Activated CD4-positive, alpha-beta memory T cell treated with anti-CD3 and anti-CD28 coated beads for 36 hours (primary cell): Measurements from ENCODE around the gene TNNI3. TPM values are rescaled to one million over a fixed set of nuclear protein-coding genes. Genes with fewer than 3 reads are reported as not detected.
"Not testable (repeated sequence)": the region's sequence is repeated elsewhere in the genome, so short reads cannot be mapped to it uniquely, and the experiment has no call there.

Source experiments
- CTCF ChIA-PET: fragments of 350-600 bp; sonication (Branson Sonifier 250); formaldehyde crosslinking; loops from one replicate; lab custom pipeline; 2021; ENCODE audit warnings: antibody characterized with exemption, inconsistent platforms; lab: Charles Lee
- POLR2A ChIA-PET: fragments of 350-600 bp; sonication (Branson Sonifier 250); formaldehyde crosslinking; loops from one replicate; lab custom pipeline; 2021; ENCODE audit warnings: antibody characterized with exemption; lab: Charles Lee
- DNase-seq: peaks from one replicate; pipeline ENCODE4 v3.0.0-alpha.2; 2020
- H3K27ac Mint-ChIP-seq: one replicate; pipeline ENCODE4 v1.8.0; 2021; ENCODE audit warnings: mixed read lengths
- H3K27me3 Mint-ChIP-seq: one replicate; pipeline ENCODE4 v1.8.0; 2021; ENCODE audit warnings: mixed read lengths
- H3K36me3 Mint-ChIP-seq: one replicate; pipeline ENCODE4 v1.8.0; 2021; ENCODE audit warnings: mixed read lengths
- H3K4me1 Mint-ChIP-seq: one replicate; pipeline ENCODE4 v1.8.0; 2021; ENCODE audit warnings: low read depth, mixed read lengths
- H3K4me3 Mint-ChIP-seq: one replicate; pipeline ENCODE4 v1.8.0; 2021; ENCODE audit warnings: mild to moderate bottlenecking, mixed read lengths
- H3K9me3 Mint-ChIP-seq: one replicate; pipeline ENCODE4 v1.8.0; 2021; ENCODE audit warnings: mixed read lengths
- intact Hi-C: fragments of 100-400 bp; cut with micrococcal nuclease; formaldehyde crosslinking; loops from one replicate; pipeline ENCODE4 v1.15.1; 2023
- total RNA-seq, 2 experiments: library from RNA; stranded (reverse); gene quantifications; one replicate each; pipeline ENCODE4 v1.2.3, GENCODE V29; 2021

Gene TNNI3
- total RNA-seq, 2 experiments from 2014 or later = not detected

- no peaks in the 10 kb centered on the region for H3K36me3 Mint-ChIP-seq
- intact Hi-C loops = loop anchor here (10.0 kb wide), 1 partner anchor 75 kb away; the partner anchor contains the start of gene PPP6R1
- H3K4me1 Mint-ChIP-seq = peaks cover 16% of the 10 kb centered on the region
- peaks cover 55% of the 10 kb centered on the region for H3K27me3 Mint-ChIP-seq
- CTCF ChIA-PET = interaction anchor here (0.7 to 1.1 kb wide), 2 partner anchors 19 to 324 kb away, joined by 4 to 5 read pairs; no protein-coding TSS in a partner anchor
- H3K27ac Mint-ChIP-seq = no peak within 1 kb of the TSS
- POLR2A ChIA-PET = no interaction called here
- DNase-seq = peak; percentile 74
- no peaks in the 10 kb centered on the region for H3K9me3 Mint-ChIP-seq
- peak within 1 kb of the TSS; percentile 51 for H3K4me3 Mint-ChIP-seq
Measured at GRCh38 chr19:55179606-55180484, 22.3 kb upstream of the TNNI3 start, which contains the start of gene SYT5. Gene SYT5 (minus strand): TSS chr19:55180289. CDS start chr19:55179041, 1,248 bp downstream.

- DNase-seq = peak; percentile 92
- Mint-ChIP-seq H3K27me3 (peaks cover 59% of the 10 kb centered on the region), H3K9me3 (no peaks in the 10 kb centered on the region), H3K4me1 (peaks cover 18% of the 10 kb centered on the region), H3K36me3 (no peaks in the 10 kb centered on the region), H3K4me3 (peak overlapping the region; percentile 51), H3K27ac (no peak overlapping the region)
- intact Hi-C loops = loop anchor here (10.0 kb wide), 1 partner anchor 76 kb away; the partner anchor contains the start of gene PPP6R1
- ChIA-PET POLR2A (no interaction called here), CTCF (interaction anchor here (0.9 kb wide), 1 partner anchor 289 kb away, joined by 3 read pairs; no protein-coding TSS in a partner anchor)
Measured at GRCh38 chr19:55178781-55179599, 21.5 kb upstream of the TNNI3 start.

DNA sequence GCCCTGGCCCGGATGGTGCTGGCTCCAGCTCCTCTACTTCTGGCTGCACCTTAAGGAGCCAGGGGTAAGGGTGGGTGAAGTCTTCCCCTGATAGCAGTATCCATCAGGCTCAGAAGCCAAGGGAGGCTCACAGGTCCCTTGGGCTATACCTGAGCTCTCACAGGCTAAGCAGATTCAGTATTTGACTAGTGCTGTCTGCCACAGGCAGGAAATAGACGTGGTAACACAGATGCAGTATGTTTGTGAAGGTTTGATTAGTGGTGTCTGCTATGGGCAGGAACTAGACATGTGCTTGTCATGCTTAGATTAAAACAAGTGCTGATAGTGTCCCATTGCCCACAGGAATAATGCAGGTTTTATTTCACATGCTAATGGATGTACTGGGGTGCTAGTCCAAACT, 18.5 kb upstream of the TNNI3 start:
- intact Hi-C loops = loop anchor here (10.0 kb wide), 1 partner anchor 79 kb away; the partner anchor contains the start of gene PPP6R1
- Mint-ChIP-seq H3K27me3 (peaks cover 65% of the 10 kb centered on the region), H3K4me1 (peaks cover 21% of the 10 kb centered on the region), H3K4me3 (no peak overlapping the region), H3K36me3 (no peaks in the 10 kb centered on the region), H3K9me3 (no peaks in the 10 kb centered on the region), H3K27ac (no peak overlapping the region)
- DNase-seq = no peak
- CTCF ChIA-PET = interaction anchor here (3.2 kb wide), 1 partner anchor 16 kb away, joined by 17 read pairs; no protein-coding TSS in a partner anchor
- POLR2A ChIA-PET = no interaction called here

GRCh38 chr19:55175117-55175867, 17.8 kb upstream of the TNNI3 start:
- DNase-seq = no peak
- no peaks in the 10 kb centered on the region for H3K36me3 Mint-ChIP-seq
- peaks cover 62% of the 10 kb centered on the region for H3K27me3 Mint-ChIP-seq
- H3K27ac Mint-ChIP-seq = no peak overlapping the region
- no peak overlapping the region for H3K4me3 Mint-ChIP-seq
- H3K4me1 Mint-ChIP-seq = peaks cover 16% of the 10 kb centered on the region
- intact Hi-C loops = loop anchor here (10.0 kb wide), 1 partner anchor 80 kb away; the partner anchor contains the start of gene PPP6R1
- CTCF ChIA-PET = interaction anchor here (1.1 to 3.2 kb wide), 3 partner anchors 10 to 87 kb away, joined by 3 to 17 read pairs (median 9); no protein-coding TSS in a partner anchor
- no peaks in the 10 kb centered on the region for H3K9me3 Mint-ChIP-seq
- POLR2A ChIA-PET = no interaction called here

DNA sequence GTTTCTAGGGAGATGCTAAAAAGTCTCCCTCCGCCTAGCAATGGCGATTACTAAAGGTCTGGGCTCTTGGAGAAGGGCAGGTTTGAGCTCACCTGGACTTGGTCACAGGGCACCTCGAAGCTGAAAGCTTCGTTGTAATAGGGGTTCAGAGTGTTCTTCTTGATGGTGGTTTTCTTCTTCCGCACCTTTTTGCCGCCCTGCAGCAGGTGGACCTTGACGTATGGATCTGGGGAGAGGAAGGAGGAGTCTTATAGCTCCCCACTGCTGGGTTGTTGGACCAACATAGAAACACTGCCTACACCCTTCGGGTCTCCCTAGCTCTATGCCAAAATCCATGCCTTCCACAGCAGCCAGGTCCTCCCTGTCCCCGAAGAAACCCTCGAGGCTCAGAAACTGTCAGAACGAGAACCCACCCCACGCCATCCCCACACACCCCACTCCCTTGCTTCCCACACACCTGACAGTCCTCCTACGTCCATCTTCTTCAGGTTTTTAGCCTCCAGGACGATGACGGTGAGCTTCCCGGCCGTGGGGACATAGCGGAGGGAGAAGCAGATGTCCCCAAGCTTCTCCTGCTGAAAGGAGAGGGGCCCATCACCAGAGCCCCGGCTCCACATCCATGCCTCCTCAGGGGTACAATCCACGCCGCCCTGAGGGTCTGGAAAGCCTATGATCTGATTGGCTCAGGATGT, 17.0 kb upstream of the TNNI3 start:
- H3K27ac Mint-ChIP-seq = no peak overlapping the region
- H3K4me1 Mint-ChIP-seq = peaks cover 10% of the 10 kb centered on the region
- H3K4me3 Mint-ChIP-seq = no peak overlapping the region
- H3K36me3 Mint-ChIP-seq = no peaks in the 10 kb centered on the region
- H3K27me3 Mint-ChIP-seq = peaks cover 61% of the 10 kb centered on the region
- H3K9me3 Mint-ChIP-seq = no peaks in the 10 kb centered on the region
- POLR2A ChIA-PET = no interaction called here
- intact Hi-C loops = loop anchor here (10.0 kb wide), 1 partner anchor 80 kb away; the partner anchor contains the start of gene PPP6R1
- no peak for DNase-seq
- CTCF ChIA-PET = interaction anchor here (1.1 to 3.2 kb wide), 3 partner anchors 10 to 86 kb away, joined by 3 to 17 read pairs (median 9); no protein-coding TSS in a partner anchor

- intact Hi-C loops = loop anchor here (10.0 kb wide), 1 partner anchor 81 kb away; the partner anchor contains the start of gene PPP6R1
- Mint-ChIP-seq H3K4me1 (peaks cover 5% of the 10 kb centered on the region), H3K4me3 (peak overlapping the region; percentile 43), H3K27ac (no peak overlapping the region), H3K9me3 (no peaks in the 10 kb centered on the region), H3K36me3 (no peaks in the 10 kb centered on the region), H3K27me3 (peaks cover 62% of the 10 kb centered on the region)
- CTCF ChIA-PET = interaction anchor here (1.1 to 3.2 kb wide), 3 partner anchors 9 to 86 kb away, joined by 3 to 17 read pairs (median 9); no protein-coding TSS in a partner anchor
- DNase-seq = peak; percentile 69
- POLR2A ChIA-PET = interaction anchor here (0.7 kb wide), 1 partner anchor 656 kb away, joined by 3 read pairs; no protein-coding TSS in a partner anchor
Measured at GRCh38 chr19:55173714-55174409, 16.3 kb upstream of the TNNI3 start.

- peak overlapping the region; percentile 43 for H3K4me3 Mint-ChIP-seq
- POLR2A ChIA-PET = interaction anchor here (0.7 kb wide), 1 partner anchor 655 kb away, joined by 3 read pairs; no protein-coding TSS in a partner anchor
- peaks cover 59% of the 10 kb centered on the region for H3K27me3 Mint-ChIP-seq
- H3K36me3 Mint-ChIP-seq = no peaks in the 10 kb centered on the region
- CTCF ChIA-PET = interaction anchor here (3.2 kb wide), 1 partner anchor 13 kb away, joined by 17 read pairs; no protein-coding TSS in a partner anchor
- H3K9me3 Mint-ChIP-seq = no peaks in the 10 kb centered on the region
- peaks cover 5% of the 10 kb centered on the region for H3K4me1 Mint-ChIP-seq
- no peak for DNase-seq
- intact Hi-C loops = loop anchor here (10.0 kb wide), 1 partner anchor 82 kb away; the partner anchor contains the start of gene PPP6R1
- H3K27ac Mint-ChIP-seq = no peak overlapping the region
Measured at GRCh38 chr19:55173186-55173713, 15.7 kb upstream of the TNNI3 start.

- H3K4me3 Mint-ChIP-seq = no peak overlapping the region
- ChIA-PET POLR2A (no interaction called here), CTCF (no interaction called here)
- no peak for DNase-seq
- peaks cover 57% of the 10 kb centered on the region for H3K27me3 Mint-ChIP-seq
- H3K27ac Mint-ChIP-seq = no peak overlapping the region
- intact Hi-C loops = loop anchor here (10.0 kb wide), 1 partner anchor 82 kb away; the partner anchor contains the start of gene PPP6R1
- H3K9me3 Mint-ChIP-seq = no peaks in the 10 kb centered on the region
- peaks cover 5% of the 10 kb centered on the region for H3K4me1 Mint-ChIP-seq
- no peaks in the 10 kb centered on the region for H3K36me3 Mint-ChIP-seq
Measured at GRCh38 chr19:55172741-55173140, 15.2 kb upstream of the TNNI3 start.

DNA sequence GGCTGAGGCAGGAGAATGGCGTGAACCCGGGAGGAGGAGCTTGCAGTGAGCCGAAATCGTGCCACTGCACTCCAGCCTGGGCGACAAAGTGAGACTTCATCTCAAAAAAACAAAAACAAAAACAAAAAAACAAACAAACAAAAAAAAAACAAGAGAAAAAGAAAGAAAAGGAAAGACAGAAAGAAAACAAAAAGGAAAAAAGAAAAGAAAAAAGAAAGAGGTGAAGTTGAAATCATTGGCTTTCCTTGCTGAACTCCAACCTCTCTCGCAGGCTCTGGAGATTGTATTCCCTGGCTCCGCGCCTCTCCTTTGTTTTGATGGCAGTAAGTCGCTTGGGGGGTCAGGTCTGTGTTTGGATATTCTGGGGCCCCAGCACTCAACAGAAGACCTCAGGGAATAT, 14.8 kb upstream of the TNNI3 start:
- H3K27me3 Mint-ChIP-seq = peaks cover 60% of the 10 kb centered on the region
- H3K4me3 Mint-ChIP-seq, POLR2A ChIA-PET, H3K27ac Mint-ChIP-seq, H3K9me3 Mint-ChIP-seq, CTCF ChIA-PET, H3K4me1 Mint-ChIP-seq, DNase-seq, H3K36me3 Mint-ChIP-seq: not testable (repeated sequence)
- intact Hi-C loops = loop anchor here (10.0 kb wide), 1 partner anchor 82 kb away; the partner anchor contains the start of gene PPP6R1
